Spinal cord (tissue), 10 donors: ENCODE data around the gene COLEC11. TPM values are rescaled to one million over a fixed set of nuclear protein-coding genes. Genes with fewer than 3 reads are reported as not detected.
A peak's percentile ranks its signal among the peaks of the same experiment; 100 is the strongest.

Experiments used
- DNase-seq, 6 donors: peaks; one replicate each; pipeline versions ENCODE4 v3.0.0 to v3.0.0-alpha.2; 2013 to 2015; ENCODE audit warnings: low spot score in 6 of 6, low read depth in 4 of 6
- H3K27ac ChIP-seq: one replicate; pipeline ENCODE4 v1.5.1; 2013; ENCODE audit warnings: low read depth, low read length, control low read depth
- H3K27me3 ChIP-seq: one replicate; pipeline ENCODE4 v1.6.1; 2013; ENCODE audit warnings: low read length; ENCODE audit not compliant: control insufficient read depth, insufficient read depth
- H3K36me3 ChIP-seq: one replicate; pipeline ENCODE4 v1.6.1; 2013; ENCODE audit warnings: low read length; ENCODE audit not compliant: control insufficient read depth, insufficient read depth
- H3K4me1 ChIP-seq: one replicate; pipeline ENCODE4 v1.6.1; 2013; ENCODE audit warnings: low read length; ENCODE audit not compliant: control insufficient read depth, insufficient read depth
- H3K4me3 ChIP-seq: one replicate; pipeline ENCODE4 v1.5.1; 2013; ENCODE audit warnings: low read depth, low read length, control low read depth
- H3K9me3 ChIP-seq: one replicate; pipeline ENCODE4 v1.6.1; 2013; ENCODE audit warnings: low read length; ENCODE audit not compliant: control insufficient read depth, insufficient read depth
- WGBS: methylation state at CpG from one replicate; pipeline ENCODE4 v1.1.5; 2013; ENCODE audit warnings: missing lambda C conversion rate; ENCODE audit not compliant: insufficient coverage; 5-methylcytosine and 5-hydroxymethylcytosine counted together
- polyA plus RNA-seq, 2 donors: library from polyadenylated mRNA; unstranded; fragments of 120-200 nt; gene quantifications; one replicate each; pipeline ENCODE4 v1.2.1, GENCODE V29; 2013; ENCODE audit not compliant: insufficient read length in 2 of 2
- total RNA-seq, 2 donors: library from RNA; depleted of rRNA in 1 of 2; stranded (reverse); fragments of 120-200 nt in 1 of 2; fragments of >200 nt in 1 of 2; gene quantifications; one replicate each; pipeline versions ENCODE4 v1.2.3 to v1.2.4, GENCODE V29; 2013 to 2014
- donor health status: healthy.

Gene COLEC11
- total and polyA plus RNA-seq, 4 donors = 1.1 to 31.1 (median 1.7) TPM

GRCh38 chr2:3664925-3665324 is 70.0 kb downstream of the COLEC11 start:
- 90% methylated on average over 4 of the region's 8 CpGs for WGBS
- no peak overlapping the region for H3K4me3 ChIP-seq
- peaks cover 1% of the 10 kb centered on the region for H3K4me1 ChIP-seq
- no peak overlapping the region for H3K27ac ChIP-seq
- no peaks in the 10 kb centered on the region for H3K27me3 ChIP-seq
- H3K36me3 ChIP-seq = no peaks in the 10 kb centered on the region
- DNase-seq = no peak
- H3K9me3 ChIP-seq = no peaks in the 10 kb centered on the region

- DNase-seq = no peak
- Histone ChIP-seq H3K27me3 (no peaks in the 10 kb centered on the region), H3K9me3 (no peaks in the 10 kb centered on the region), H3K36me3 (no peaks in the 10 kb centered on the region), H3K4me1 (no peaks in the 10 kb centered on the region), H3K4me3 (no peak overlapping the region), H3K27ac (no peak overlapping the region)
- 69% methylated on average over 10 of the region's 16 CpGs for WGBS
These were observed 71.1 kb downstream of the COLEC11 start for GRCh38 chr2:3665886-3666612.

- no peak overlapping the region for H3K27ac ChIP-seq
- no peaks in the 10 kb centered on the region for H3K4me1 ChIP-seq
- H3K4me3 ChIP-seq = no peak overlapping the region
- DNase-seq = no peak
- no peaks in the 10 kb centered on the region for H3K36me3 ChIP-seq
- no peaks in the 10 kb centered on the region for H3K9me3 ChIP-seq
- WGBS = 88% methylated on average over 15 of the region's 18 CpGs
- no peaks in the 10 kb centered on the region for H3K27me3 ChIP-seq
These were observed 71.7 kb downstream of the COLEC11 start for GRCh38 chr2:3666613-3666975.

- 77% methylated on average over 23 of the region's 23 CpGs for WGBS
- H3K4me3 ChIP-seq = no peak overlapping the region
- DNase-seq = peak in 1 of 6 donors; percentile 65
- H3K36me3 ChIP-seq = no peaks in the 10 kb centered on the region
- no peaks in the 10 kb centered on the region for H3K9me3 ChIP-seq
- no peaks in the 10 kb centered on the region for H3K27me3 ChIP-seq
- H3K4me1 ChIP-seq = no peaks in the 10 kb centered on the region
- H3K27ac ChIP-seq = no peak overlapping the region
These were observed 72.3 kb downstream of the COLEC11 start for GRCh38 chr2:3667151-3667631.

GRCh38 chr2:3669656-3670055 is 74.7 kb downstream of the COLEC11 start:
- Histone ChIP-seq H3K4me1 (peaks cover 4% of the 10 kb centered on the region), H3K4me3 (no peak overlapping the region), H3K9me3 (no peaks in the 10 kb centered on the region), H3K27me3 (no peaks in the 10 kb centered on the region), H3K36me3 (no peaks in the 10 kb centered on the region), H3K27ac (no peak overlapping the region)
- 94% methylated on average over 8 of the region's 8 CpGs for WGBS
- DNase-seq = no peak

- peaks cover 4% of the 10 kb centered on the region for H3K4me1 ChIP-seq
- H3K27me3 ChIP-seq = no peaks in the 10 kb centered on the region
- WGBS = 97% methylated on average over 6 of the region's 15 CpGs
- DNase-seq = no peak
- H3K9me3 ChIP-seq = no peaks in the 10 kb centered on the region
- H3K4me3 ChIP-seq = no peak overlapping the region
- no peak overlapping the region for H3K27ac ChIP-seq
- no peaks in the 10 kb centered on the region for H3K36me3 ChIP-seq
These were observed 75.5 kb downstream of the COLEC11 start for GRCh38 chr2:3670376-3670775.

GRCh38 chr2:3670941-3671340 is 76.0 kb downstream of the COLEC11 start:
- Histone ChIP-seq H3K27me3 (no peaks in the 10 kb centered on the region), H3K4me1 (peaks cover 4% of the 10 kb centered on the region), H3K9me3 (no peaks in the 10 kb centered on the region), H3K27ac (no peak overlapping the region), H3K36me3 (no peaks in the 10 kb centered on the region), H3K4me3 (no peak overlapping the region)
- WGBS = 89% methylated on average over 9 of the region's 11 CpGs
- DNase-seq = no peak

GRCh38 chr2:3672861-3673678 is 78.2 kb downstream of the COLEC11 start:
- H3K27me3 ChIP-seq = no peaks in the 10 kb centered on the region
- no peak overlapping the region for H3K4me3 ChIP-seq
- no peak for DNase-seq
- peaks cover 4% of the 10 kb centered on the region for H3K4me1 ChIP-seq
- H3K36me3 ChIP-seq = no peaks in the 10 kb centered on the region
- H3K9me3 ChIP-seq = no peaks in the 10 kb centered on the region
- 90% methylated on average over 9 of the region's 9 CpGs for WGBS
- H3K27ac ChIP-seq = no peak overlapping the region

- Histone ChIP-seq H3K27me3 (no peaks in the 10 kb centered on the region), H3K27ac (no peak overlapping the region), H3K4me1 (peaks cover 4% of the 10 kb centered on the region), H3K4me3 (no peak overlapping the region), H3K9me3 (no peaks in the 10 kb centered on the region), H3K36me3 (no peaks in the 10 kb centered on the region)
- DNase-seq = peak in 2 of 6 donors; percentile 67 to 85
- WGBS = 83% methylated on average over 7 of the region's 9 CpGs
These were observed 79.3 kb downstream of the COLEC11 start for GRCh38 chr2:3674066-3674845.
